H1 (cell line): Measurements from ENCODE around the gene PTCRA. TPM values are rescaled to one million over a fixed set of nuclear protein-coding genes. Genes with fewer than 3 reads are reported as not detected.

Experiments
- CTCF ChIA-PET: fragments of 300-600 bp; sonication (Branson Sonifier 250); formaldehyde crosslinking; loops from one replicate; lab custom pipeline; 2021; ENCODE audit not compliant: partially characterized antibody; lab: Charles Lee
- POLR2A ChIA-PET: fragments of 300-600 bp; sonication (Branson Sonifier 250); formaldehyde crosslinking; loops from one replicate; lab custom pipeline; 2021; ENCODE audit warnings: inconsistent platforms; ENCODE audit not compliant: partially characterized antibody; lab: Charles Lee
- DNase-seq, 2 experiments: peaks; one replicate each; pipeline versions ENCODE4 v3.0.0 to v3.0.0-alpha.2; 2010 to 2022; ENCODE audit warnings: low spot score in 2 of 2, low read depth in 1 of 2, mixed read lengths in 1 of 2
- FAIRE-seq: peaks from 2 replicates; lab custom pipeline; 2011; peaks lifted over from hg19 to GRCh38; lab: Jason Lieb, UNC
- H2AFZ ChIP-seq: 2 replicates; pipeline ENCODE4 v1.8.1; 2012; ENCODE audit warnings: low read length, inconsistent platforms
- H2AK5ac ChIP-seq: 2 replicates; pipeline ENCODE4 v1.6.1; 2013; ENCODE audit warnings: low read depth, low read length
- H2BK120ac ChIP-seq: replicated peaks from 2 replicates; pipeline ENCODE3; 2013; ENCODE audit warnings: low read depth, low read length, inconsistent platforms
- H2BK12ac ChIP-seq: 2 replicates; pipeline ENCODE4 v1.6.1; 2013; ENCODE audit warnings: low read depth, low read length
- H2BK15ac ChIP-seq: 2 replicates; pipeline ENCODE4 v1.6.1; 2013; ENCODE audit warnings: low read length
- H2BK20ac ChIP-seq: 2 replicates; pipeline ENCODE4 v1.6.1; 2013; ENCODE audit warnings: low read length
- H2BK5ac ChIP-seq: 2 replicates; pipeline ENCODE4 v1.6.1; 2013; ENCODE audit warnings: low read depth, low read length
- H3K14ac ChIP-seq: 2 replicates; pipeline ENCODE4 v1.6.1; 2013; ENCODE audit warnings: inconsistent platforms; ENCODE audit not compliant: insufficient read length
- H3K18ac ChIP-seq: 2 replicates; pipeline ENCODE4 v1.6.1; 2013; ENCODE audit warnings: low read length; ENCODE audit errors: extremely low read depth
- H3K23ac ChIP-seq: 2 replicates; pipeline ENCODE4 v1.6.1; 2013; ENCODE audit warnings: inconsistent platforms; ENCODE audit not compliant: insufficient read length
- H3K23me2 ChIP-seq: 2 replicates; pipeline ENCODE4 v1.6.1; 2013; ENCODE audit warnings: low read depth, low read length
- H3K27ac ChIP-seq: 2 replicates; pipeline ENCODE4 v1.6.1; 2011; ENCODE audit warnings: low read depth, low read length, inconsistent platforms
- H3K27me3 ChIP-seq, 4 experiments: replicated peaks in 1 of 4; 1 replicate in 1 of 4; 2 replicates in 3 of 4; pipeline versions ENCODE4 v1.6.1 to v1.8.1; 2011 to 2013; ENCODE audit warnings: low read length in 3 of 4, mild to moderate bottlenecking in 3 of 4, inconsistent platforms in 2 of 4, mixed read lengths in 2 of 4, moderate library complexity in 1 of 4; ENCODE audit not compliant: control insufficient read depth in 3 of 4, insufficient read depth in 3 of 4; ENCODE audit errors: extremely low read depth in 1 of 4
- H3K36me3 ChIP-seq, 4 experiments: 2 replicates each; pipeline versions ENCODE4 v1.6.1 to v1.8.1; 2011 to 2013; ENCODE audit warnings: mild to moderate bottlenecking in 4 of 4, low read length in 3 of 4, moderate library complexity in 2 of 4, control low read depth in 1 of 4, inconsistent platforms in 1 of 4; ENCODE audit not compliant: insufficient read depth in 4 of 4, control insufficient read depth in 2 of 4
- H3K4ac ChIP-seq: replicated peaks from 2 replicates; pipeline ENCODE3; 2013; ENCODE audit warnings: low read length, low read depth, mixed read lengths, inconsistent platforms; ENCODE audit not compliant: insufficient read length
- H3K4me1 ChIP-seq, 4 experiments: replicated peaks in 1 of 4; 1 replicate in 1 of 4; 2 replicates in 3 of 4; pipeline versions ENCODE4 v1.6.1 to v1.8.1; 2011 to 2013; ENCODE audit warnings: low read length in 3 of 4, inconsistent platforms in 2 of 4, mixed read lengths in 1 of 4; ENCODE audit not compliant: insufficient read depth in 4 of 4, control insufficient read depth in 3 of 4
- H3K4me2 ChIP-seq, 2 experiments: 2 replicates each; pipeline versions ENCODE4 v1.6.1 to v1.8.1; 2011 to 2013; ENCODE audit warnings: low read depth in 2 of 2, low read length in 2 of 2, control low read depth in 1 of 2, inconsistent platforms in 1 of 2, mild to moderate bottlenecking in 1 of 2; ENCODE audit not compliant: insufficient read depth in 1 of 2
- H3K4me3 ChIP-seq, 4 experiments: fragments of 200-600, 300-600 bp in 1 of 4; sonication (generic), shearing (Covaris generic), sonication (Bioruptor Twin) in 1 of 4; 2 replicates each; pipeline versions ENCODE4 v1.5.1 to v1.8.1; 2011 to 2016; ENCODE audit warnings: low read length in 4 of 4, low read depth in 3 of 4, control low read depth in 2 of 4, inconsistent platforms in 2 of 4, mild to moderate bottlenecking in 2 of 4, mixed read lengths in 1 of 4, moderate library complexity in 1 of 4; ENCODE audit not compliant: insufficient read depth in 2 of 4; ENCODE audit errors: extremely low read depth in 1 of 4
- H3K56ac ChIP-seq: replicated peaks from 2 replicates; pipeline ENCODE3; 2013; ENCODE audit warnings: low read depth, mild to moderate bottlenecking, mixed read lengths, low read length, inconsistent platforms; ENCODE audit not compliant: insufficient read length
- H3K79me1 ChIP-seq: 2 replicates; pipeline ENCODE4 v1.6.1; 2013; ENCODE audit warnings: low read depth, low read length, control low read depth
- H3K79me2 ChIP-seq, 2 experiments: 2 replicates each; pipeline versions ENCODE4 v1.6.1 to v1.8.1; 2012 to 2013; ENCODE audit warnings: low read length in 2 of 2, mild to moderate bottlenecking in 2 of 2, inconsistent platforms in 1 of 2; ENCODE audit not compliant: insufficient read depth in 2 of 2, control insufficient read depth in 1 of 2
- H3K9ac ChIP-seq, 4 experiments: replicated peaks in 1 of 4; 1 replicate in 1 of 4; 2 replicates in 3 of 4; pipeline versions ENCODE4 v1.6.1 to v1.8.1; 2011 to 2013; ENCODE audit warnings: low read depth in 3 of 4, low read length in 3 of 4, control low read depth in 2 of 4, mild to moderate bottlenecking in 2 of 4, moderate library complexity in 2 of 4, inconsistent platforms in 1 of 4; ENCODE audit errors: extremely low read depth in 1 of 4
- H3K9me3 ChIP-seq, 2 experiments: 2 replicates each; pipeline versions ENCODE4 v1.6.1 to v1.8.1; 2012 to 2013; ENCODE audit warnings: mild to moderate bottlenecking in 2 of 2, moderate library complexity in 2 of 2, control low read depth in 1 of 2, inconsistent platforms in 1 of 2, low read depth in 1 of 2, low read length in 1 of 2, mixed read lengths in 1 of 2; ENCODE audit not compliant: insufficient read depth in 2 of 2
- H4K20me1 ChIP-seq, 2 experiments: replicated peaks in 1 of 2; 2 replicates each; pipeline versions ENCODE3 to v1.8.1; 2011 to 2013; ENCODE audit warnings: inconsistent platforms in 2 of 2, low read length in 2 of 2, mild to moderate bottlenecking in 1 of 2; ENCODE audit not compliant: insufficient read depth in 2 of 2, control insufficient read depth in 1 of 2
- H4K5ac ChIP-seq: 2 replicates; pipeline ENCODE4 v1.6.1; 2013; ENCODE audit warnings: low read length, low read depth, mixed read lengths, inconsistent platforms; ENCODE audit not compliant: insufficient read length
- H4K8ac ChIP-seq: 2 replicates; pipeline ENCODE4 v1.8.0; 2013; ENCODE audit warnings: mild to moderate bottlenecking, moderate library complexity, low read length, inconsistent platforms; ENCODE audit not compliant: insufficient read depth; ENCODE audit errors: extremely low read depth
- H4K91ac ChIP-seq: replicated peaks from 2 replicates; pipeline ENCODE3; 2013; ENCODE audit warnings: low read length, mixed read lengths, inconsistent platforms; ENCODE audit not compliant: insufficient read length
- CBX5 ChIP-seq: fragments of 300-800, 300-1000 bp; sonication (generic); IDR thresholded peaks from 2 replicates; pipeline ENCODE4 v1.7.1; 2016; ENCODE audit warnings: antibody characterized with exemption, low read length, low read depth
- NANOG ChIP-seq: IDR thresholded peaks from 2 replicates; pipeline ENCODE4 v1.6.1; 2011; ENCODE audit warnings: low read length, low read depth, mild to moderate bottlenecking, inconsistent platforms; ENCODE audit not compliant: insufficient read depth, poor library complexity, severe bottlenecking
- RBBP5 ChIP-seq: IDR thresholded peaks from 2 replicates; pipeline ENCODE4 v1.7.1; 2012; ENCODE audit warnings: low read depth, mild to moderate bottlenecking, inconsistent platforms, low read length, moderate library complexity, borderline replicate concordance
- SAP30 ChIP-seq: fragments of 300-600 bp; sonication (generic); IDR thresholded peaks from 2 replicates; pipeline ENCODE4 v1.7.1; 2012; ENCODE audit warnings: low read length, moderate library complexity, mild to moderate bottlenecking, inconsistent platforms; ENCODE audit not compliant: insufficient read depth, insufficient replicate concordance
- TBP ChIP-seq: IDR thresholded peaks from 2 replicates; pipeline ENCODE4 v1.6.1; 2011; ENCODE audit warnings: low read depth, low read length, improper control_type of control experiment
- YY1 ChIP-seq: IDR thresholded peaks from 2 replicates; pipeline ENCODE4 v1.6.1; 2011; ENCODE audit warnings: low read depth, mild to moderate bottlenecking, low read length
- WGBS, 2 experiments: shearing (Covaris generic) in 1 of 2; methylation state at CpG; one replicate each; pipeline versions ENCODE4 v1.1.6 to v1.1.7; 2013 to 2015; ENCODE audit warnings: low lambda C conversion rate in 2 of 2, mixed read lengths in 2 of 2, inconsistent platforms in 1 of 2, low coverage in 1 of 2, missing lambda C conversion rate in 1 of 2; ENCODE audit not compliant: insufficient replicate concordance in 2 of 2, insufficient coverage in 1 of 2, insufficient read length in 1 of 2; ENCODE audit errors: extremely low coverage in 1 of 2, missing lambda C conversion rate in 1 of 2; 5-methylcytosine and 5-hydroxymethylcytosine counted together
- polyA plus RNA-seq, 7 experiments: library from polyadenylated mRNA; depleted of rRNA in 3 of 7; stranded (reverse) in 5 of 7; unstranded in 2 of 7; fragments of >200 nt in 5 of 7; fragments of 200-250 nt in 2 of 7; gene quantifications; 1 replicate in 5 of 7; 2 replicates in 1 of 7; 4 replicates in 1 of 7; pipeline versions ENCODE4 v1.2.1 to v1.2.3, GENCODE V29; 2011 to 2013; ENCODE audit warnings: missing spikeins in 2 of 7, mixed read lengths in 2 of 7
- total RNA-seq: library from RNA; stranded (reverse); fragmentation: NEBNext Ultra II Directional; extraction: Animal tissue kit (Norgen Biotek cat#: 25700); gene quantifications from 2 replicates; pipeline ENCODE4 v1.2.1, GENCODE V29; 2021
- TF ChIP-seq, protein P1 (sequence below), 3 experiments: IDR thresholded peaks; 1 replicate in 2 of 3; 2 replicates in 1 of 3; pipeline versions ENCODE4 v1.5.1 to v1.6.1; 2011; ENCODE audit warnings: low read length in 3 of 3, mild to moderate bottlenecking in 3 of 3, inconsistent platforms in 2 of 3, low read depth in 1 of 3, moderate library complexity in 1 of 3; ENCODE audit not compliant: insufficient read depth in 1 of 3; ENCODE audit errors: control extremely low read depth in 1 of 3
- TF ChIP-seq, protein P2 (sequence below): IDR thresholded peaks from 2 replicates; pipeline ENCODE4 v1.6.1; 2012; ENCODE audit warnings: inconsistent platforms

The PTCRA gene
- total and polyA plus RNA-seq, 2 of the 8 experiments (the other 6 are each of a cell fraction or from before 2014, with no cell fraction given), result not detected

DNA sequence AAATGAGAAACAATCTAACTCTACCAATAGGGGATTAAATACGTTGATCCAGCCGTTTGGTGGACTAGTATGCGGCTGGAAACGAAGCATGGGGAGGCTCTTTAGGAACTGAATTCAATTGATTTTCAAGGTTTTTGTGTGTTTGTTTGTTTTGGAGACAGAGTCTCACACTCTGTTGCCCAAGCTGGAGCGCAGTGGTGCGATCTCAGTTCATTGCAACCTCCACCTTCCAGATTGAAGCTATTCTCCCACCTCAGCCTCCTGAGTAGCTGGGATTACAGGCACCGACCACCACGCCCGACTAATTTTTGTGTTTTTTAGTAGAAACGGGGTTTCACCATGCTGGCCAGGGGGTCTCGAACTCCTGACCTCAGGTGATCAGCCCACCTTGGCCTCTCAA lies 20.5 kb downstream of the PTCRA start:
- 93% methylated on average over 11 of the region's 11 CpGs; no CpG with 5 or more reads in 1 of the 2 experiments for WGBS, 2 experiments
- Histone ChIP-seq H4K20me1 (peaks cover 0 to 5% of the 10 kb centered on the region in 2 experiments), H3K23ac (no peak overlapping the region), H2BK5ac (no peak overlapping the region), H3K4me3 (no peak overlapping the region), H3K23me2 (no peaks in the 10 kb centered on the region), H3K4ac (no peak overlapping the region), H3K4me1 (peaks cover 0 to 6% (median 1%) of the 10 kb centered on the region in 4 experiments; a peak in 4 of 7 replicates), H3K18ac (no peak overlapping the region), H2BK20ac (no peak overlapping the region), H2AFZ (no peak overlapping the region), H3K27me3 (no peaks in the 10 kb centered on the region), H3K9ac (no peak overlapping the region), H4K8ac (no peak overlapping the region), H3K79me2 (peaks cover 0 to 35% of the 10 kb centered on the region in 2 experiments; a peak in 3 of 4 replicates), H3K4me2 (no peak overlapping the region), H2BK120ac (no peak overlapping the region), H4K91ac (no peak overlapping the region), H2BK15ac (no peak overlapping the region), H4K5ac (no peak overlapping the region), H3K9me3 (no peaks in the 10 kb centered on the region), H3K56ac (no peak overlapping the region), H2BK12ac (no peak overlapping the region), H3K14ac (no peak overlapping the region), H2AK5ac (no peak overlapping the region), H3K36me3 (peaks cover 3 to 49% (median 23%) of the 10 kb centered on the region in 4 experiments; a peak in 7 of 8 replicates), H3K27ac (no peak overlapping the region), H3K79me1 (peaks cover 11% of the 10 kb centered on the region; the same call in 1 of the 2 replicates)
- FAIRE-seq, result no peak
- CTCF ChIA-PET, result interaction anchor here (0.7 to 1.6 kb wide), 4 partner anchors 23 to 35 kb away, joined by 3 to 7 read pairs (median 3); no protein-coding TSS in a partner anchor
- DNase-seq, result no peak
- POLR2A ChIA-PET, result interaction anchor here (1.7 kb wide), 1 partner anchor 48 kb away, joined by 7 read pairs; the partner anchor contains the start of gene PPP2R5D
- TF ChIP-seq, protein P1, sequence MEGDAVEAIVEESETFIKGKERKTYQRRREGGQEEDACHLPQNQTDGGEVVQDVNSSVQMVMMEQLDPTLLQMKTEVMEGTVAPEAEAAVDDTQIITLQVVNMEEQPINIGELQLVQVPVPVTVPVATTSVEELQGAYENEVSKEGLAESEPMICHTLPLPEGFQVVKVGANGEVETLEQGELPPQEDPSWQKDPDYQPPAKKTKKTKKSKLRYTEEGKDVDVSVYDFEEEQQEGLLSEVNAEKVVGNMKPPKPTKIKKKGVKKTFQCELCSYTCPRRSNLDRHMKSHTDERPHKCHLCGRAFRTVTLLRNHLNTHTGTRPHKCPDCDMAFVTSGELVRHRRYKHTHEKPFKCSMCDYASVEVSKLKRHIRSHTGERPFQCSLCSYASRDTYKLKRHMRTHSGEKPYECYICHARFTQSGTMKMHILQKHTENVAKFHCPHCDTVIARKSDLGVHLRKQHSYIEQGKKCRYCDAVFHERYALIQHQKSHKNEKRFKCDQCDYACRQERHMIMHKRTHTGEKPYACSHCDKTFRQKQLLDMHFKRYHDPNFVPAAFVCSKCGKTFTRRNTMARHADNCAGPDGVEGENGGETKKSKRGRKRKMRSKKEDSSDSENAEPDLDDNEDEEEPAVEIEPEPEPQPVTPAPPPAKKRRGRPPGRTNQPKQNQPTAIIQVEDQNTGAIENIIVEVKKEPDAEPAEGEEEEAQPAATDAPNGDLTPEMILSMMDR (IDR thresholded peaks at IDR 0.05; ENCODE audit: control extremely low read depth in 1 of 3, insufficient read depth in 1 of 3, low read depth in 1 of 3, low read length in 3 of 3), result no peak
- TF ChIP-seq NANOG, result no peak
- no peak for TF ChIP-seq TBP
- TF ChIP-seq CBX5, result no peak
- no peak for TF ChIP-seq YY1
- TF ChIP-seq, protein P2, sequence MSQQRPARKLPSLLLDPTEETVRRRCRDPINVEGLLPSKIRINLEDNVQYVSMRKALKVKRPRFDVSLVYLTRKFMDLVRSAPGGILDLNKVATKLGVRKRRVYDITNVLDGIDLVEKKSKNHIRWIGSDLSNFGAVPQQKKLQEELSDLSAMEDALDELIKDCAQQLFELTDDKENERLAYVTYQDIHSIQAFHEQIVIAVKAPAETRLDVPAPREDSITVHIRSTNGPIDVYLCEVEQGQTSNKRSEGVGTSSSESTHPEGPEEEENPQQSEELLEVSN, result no peak
- no peak for TF ChIP-seq RBBP5
- no peak for TF ChIP-seq SAP30
